ENCODE data around the gene TMEM132D.

The TMEM132D gene

DNA sequence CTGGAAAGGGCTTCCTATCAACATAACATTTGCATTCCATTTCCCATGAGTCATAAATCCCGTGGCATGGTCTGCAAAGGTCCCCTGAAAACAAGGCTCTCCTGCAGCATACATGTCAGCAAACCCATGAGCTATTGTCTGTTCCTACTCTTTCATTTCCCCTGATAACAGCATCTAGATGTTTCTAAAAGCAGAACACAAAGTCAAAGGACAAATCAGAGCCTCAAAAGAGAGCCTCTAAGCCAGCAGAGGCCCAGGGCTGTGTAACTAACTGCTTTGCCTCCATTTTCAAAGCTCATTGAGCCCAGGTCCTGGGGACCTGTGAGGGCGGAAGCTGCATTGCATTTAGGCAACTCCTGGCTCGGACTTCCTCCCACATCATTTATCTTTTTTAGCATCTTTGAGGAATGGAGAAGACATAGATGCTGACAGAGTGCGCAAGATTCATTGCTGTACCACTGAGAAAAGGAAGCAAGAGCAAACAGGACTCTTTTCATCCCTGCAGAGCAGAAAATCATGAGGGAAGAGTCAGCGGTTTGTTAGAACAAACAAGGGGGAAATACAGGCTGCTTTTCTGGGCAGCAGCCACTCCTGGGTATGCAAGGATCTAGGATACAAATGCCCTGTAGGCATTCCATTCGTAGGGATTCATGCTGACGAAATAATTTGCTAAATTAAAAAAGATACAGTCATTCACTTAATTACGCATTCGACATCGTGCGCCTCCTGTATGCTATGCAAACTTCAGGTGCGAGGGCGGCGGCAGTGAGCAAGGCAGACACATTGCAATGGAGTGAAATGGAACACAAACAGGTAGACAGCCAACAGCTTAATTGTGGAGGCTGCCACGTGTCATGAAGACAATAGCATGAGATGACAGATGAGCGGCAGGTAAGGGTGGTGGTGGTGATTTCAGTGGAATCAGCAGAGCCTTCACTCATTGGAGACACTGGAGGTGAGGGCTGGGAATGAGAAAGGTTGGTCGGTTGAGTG, 131.0 kb downstream of the TMEM132D start:
- DNase-seq, result no peak
- TF ChIP-seq GATA1 (IDR thresholded peaks at IDR 0.05; ENCODE audit: low read depth, low read length) (no peak), POLR2A (IDR thresholded peaks at IDR 0.05; ENCODE audit: low read length) (no peak)

DNA sequence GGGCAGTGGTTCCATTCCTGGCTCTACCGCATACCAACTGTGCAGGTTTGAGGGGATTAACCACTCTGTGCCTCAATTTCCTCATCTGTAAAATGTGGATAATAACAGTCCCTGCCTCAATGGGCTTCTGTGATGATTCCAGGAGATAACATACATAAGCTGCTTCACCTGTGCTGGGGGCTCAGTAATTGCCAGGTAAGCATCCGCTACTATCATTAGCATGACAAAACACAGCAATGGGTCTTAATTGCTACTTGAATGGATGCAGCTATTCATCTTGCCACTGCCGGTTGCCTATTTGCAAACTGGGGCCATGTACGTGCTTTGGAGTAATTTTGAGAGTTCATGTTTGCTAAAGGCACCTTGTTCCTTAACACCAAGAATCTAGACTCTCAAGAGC, 132.6 kb downstream of the TMEM132D start:
- DNase-seq, result no peak

DNA sequence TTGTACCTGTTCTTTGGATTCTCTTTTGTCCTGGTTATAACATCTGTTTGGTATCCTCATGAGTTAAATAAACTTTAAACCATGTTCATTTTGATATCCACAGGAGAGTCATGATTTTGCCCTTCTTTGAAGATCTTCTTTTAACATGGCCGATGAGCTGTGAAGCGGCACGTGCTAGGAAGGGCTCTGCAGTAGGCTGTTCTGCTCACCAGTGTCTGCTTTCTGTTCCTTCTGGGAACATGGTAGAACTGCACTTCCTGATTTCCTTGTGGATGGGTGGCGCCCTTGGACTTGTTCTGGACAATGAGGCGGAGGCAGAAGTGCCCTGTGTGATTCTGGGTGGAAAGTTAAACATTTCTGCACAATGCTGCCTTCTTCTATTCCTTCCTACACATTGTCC, 138.1 kb downstream of the TMEM132D start:
- TF ChIP-seq POLR2A (IDR thresholded peaks at IDR 0.05; ENCODE audit: low read length) (no peak), GATA1 (IDR thresholded peaks at IDR 0.05; ENCODE audit: low read depth, low read length) (no peak)

More for the DNA sequence above, 132.6 kb downstream of the TMEM132D start:
- TF ChIP-seq GATA1 (IDR thresholded peaks at IDR 0.05; ENCODE audit: low read depth, low read length) (no peak), POLR2A (IDR thresholded peaks at IDR 0.05; ENCODE audit: low read length) (no peak)

DNA sequence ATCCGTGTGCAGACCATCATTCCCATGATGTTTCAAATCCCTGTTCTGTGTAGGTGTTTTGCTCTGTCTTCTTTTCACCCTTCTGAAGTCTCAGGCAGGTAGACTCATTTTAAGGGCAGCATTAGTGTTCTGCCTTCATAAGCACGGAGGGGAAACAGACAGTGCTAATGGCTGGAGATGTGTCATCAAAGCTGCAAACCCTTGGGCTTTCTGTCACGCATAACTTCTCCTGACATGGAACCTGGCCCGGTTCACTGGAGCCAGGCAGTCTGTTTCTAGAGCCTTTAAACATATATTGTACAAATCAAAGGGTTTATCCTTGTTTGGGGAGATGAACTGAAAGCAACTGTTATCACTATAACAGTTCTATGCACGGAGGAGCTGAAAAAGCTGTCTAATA, 141.4 kb downstream of the TMEM132D start:
- no peak for DNase-seq
- TF ChIP-seq POLR2A (IDR thresholded peaks at IDR 0.05; ENCODE audit: low read length) (no peak), GATA1 (IDR thresholded peaks at IDR 0.05; ENCODE audit: low read depth, low read length) (no peak)

More for the DNA sequence above, 138.1 kb downstream of the TMEM132D start:
- no peak for DNase-seq

DNA sequence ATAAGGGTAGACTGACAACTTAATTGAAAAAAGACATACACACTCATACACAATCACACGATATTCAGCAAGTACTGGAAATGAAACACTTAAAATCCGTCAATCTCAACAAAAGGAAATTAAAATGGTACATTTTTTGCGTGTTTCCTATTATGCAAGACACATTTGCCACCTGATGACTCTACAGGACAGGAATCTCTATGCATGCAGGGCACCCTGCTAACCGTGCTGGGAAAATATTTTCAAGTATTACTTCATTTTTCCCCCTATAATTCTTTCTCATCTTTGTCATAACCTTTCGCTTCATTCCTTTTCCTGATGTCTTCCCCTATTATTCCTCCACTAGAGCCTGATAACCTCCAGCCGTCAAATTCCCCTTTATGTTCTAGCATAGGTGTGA, 150.2 kb downstream of the TMEM132D start:
- TF ChIP-seq POLR2A (IDR thresholded peaks at IDR 0.05; ENCODE audit: low read length) (no peak), GATA1 (IDR thresholded peaks at IDR 0.05; ENCODE audit: low read depth, low read length) (no peak)
- DNase-seq, result no peak

DNA sequence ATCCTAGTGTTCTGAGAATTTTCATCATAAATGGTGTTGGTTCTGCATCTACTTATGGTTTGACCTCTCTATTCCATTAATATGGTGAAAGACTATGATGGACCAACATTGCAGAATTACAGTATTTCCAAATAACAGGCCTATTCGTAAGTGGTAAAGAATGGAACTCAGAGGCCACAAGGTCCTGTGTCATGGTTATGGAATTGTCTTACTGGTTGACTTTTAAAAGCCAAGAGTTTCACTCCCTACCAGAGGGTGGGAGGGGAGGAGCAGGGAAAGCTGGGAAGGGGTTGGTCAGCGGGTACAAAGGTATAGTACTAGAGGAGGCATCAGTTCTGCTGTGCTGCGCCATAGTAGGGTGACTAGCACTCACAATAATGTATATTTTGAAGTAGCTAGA, 153.4 kb downstream of the TMEM132D start:
- no peak for TF ChIP-seq POLR2A (IDR thresholded peaks at IDR 0.05; ENCODE audit: low read length)
- no peak for TF ChIP-seq GATA1 (IDR thresholded peaks at IDR 0.05; ENCODE audit: low read depth, low read length)
- DNase-seq, result no peak

DNA sequence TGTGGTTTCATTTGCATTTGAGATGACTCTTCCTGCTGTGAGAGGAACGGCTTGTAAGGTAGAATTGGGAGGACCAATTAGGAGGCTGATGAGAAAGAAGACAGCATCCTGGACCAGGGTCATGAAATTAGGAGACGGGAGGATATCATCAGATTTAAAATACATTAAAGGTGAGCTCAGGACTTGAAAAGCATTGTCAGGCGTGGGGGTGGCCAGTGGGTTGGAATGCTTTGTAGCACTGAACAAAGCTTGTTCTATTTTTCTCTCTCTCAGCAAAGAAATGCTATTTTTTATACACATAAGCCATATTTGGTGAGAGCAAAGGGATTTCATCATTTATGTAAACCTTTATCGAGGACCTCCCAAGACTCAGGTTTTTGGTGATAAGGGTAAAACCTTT, 157.5 kb downstream of the TMEM132D start:
- no peak for DNase-seq
- TF ChIP-seq POLR2A (IDR thresholded peaks at IDR 0.05; ENCODE audit: low read length) (no peak), GATA1 (IDR thresholded peaks at IDR 0.05; ENCODE audit: low read depth, low read length) (no peak)

DNA sequence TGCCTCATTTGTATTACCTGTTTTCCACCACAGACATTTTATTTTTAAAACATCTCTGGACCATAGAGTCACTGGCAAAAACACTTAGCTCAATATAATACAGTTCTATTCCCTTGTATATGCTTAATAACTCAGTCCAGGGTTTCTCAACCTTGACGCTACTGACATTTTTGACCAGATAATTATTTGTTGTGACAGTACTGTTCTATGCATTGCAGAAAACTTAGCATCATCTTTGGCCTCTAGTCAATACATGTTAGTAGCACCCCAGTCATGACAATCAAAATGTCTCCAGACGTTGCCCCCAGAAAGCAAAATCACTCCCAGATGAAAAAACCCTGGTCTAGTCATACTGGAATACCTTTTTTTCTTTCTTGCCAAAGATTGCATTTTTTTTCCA, 174.7 kb downstream of the TMEM132D start:
- no peak for DNase-seq
- TF ChIP-seq POLR2A (IDR thresholded peaks at IDR 0.05; ENCODE audit: low read length), result no peak

DNA sequence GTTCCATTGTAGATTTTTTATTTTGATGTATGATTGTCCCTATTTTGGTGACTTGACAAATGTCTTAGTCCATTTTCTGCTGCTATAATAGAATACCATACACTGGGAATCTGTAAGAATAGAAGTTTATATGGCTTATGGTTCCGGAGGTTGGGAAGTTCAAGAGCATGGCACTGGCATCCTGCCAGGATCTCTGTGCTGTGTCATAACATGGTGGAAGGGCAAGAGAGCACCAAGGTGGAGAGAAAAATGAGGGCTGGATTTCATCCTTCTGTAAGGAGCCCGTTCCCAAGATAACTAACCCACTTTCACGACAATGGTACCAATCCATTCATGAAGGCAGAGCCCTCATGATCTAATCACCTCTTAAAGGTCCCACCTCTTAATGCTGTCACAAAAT, 176.7 kb downstream of the TMEM132D start:
- DNase-seq, result no peak
- TF ChIP-seq POLR2A (IDR thresholded peaks at IDR 0.05; ENCODE audit: low read length), result no peak
- TF ChIP-seq GATA1 (IDR thresholded peaks at IDR 0.05; ENCODE audit: low read depth, low read length), result no peak

DNA sequence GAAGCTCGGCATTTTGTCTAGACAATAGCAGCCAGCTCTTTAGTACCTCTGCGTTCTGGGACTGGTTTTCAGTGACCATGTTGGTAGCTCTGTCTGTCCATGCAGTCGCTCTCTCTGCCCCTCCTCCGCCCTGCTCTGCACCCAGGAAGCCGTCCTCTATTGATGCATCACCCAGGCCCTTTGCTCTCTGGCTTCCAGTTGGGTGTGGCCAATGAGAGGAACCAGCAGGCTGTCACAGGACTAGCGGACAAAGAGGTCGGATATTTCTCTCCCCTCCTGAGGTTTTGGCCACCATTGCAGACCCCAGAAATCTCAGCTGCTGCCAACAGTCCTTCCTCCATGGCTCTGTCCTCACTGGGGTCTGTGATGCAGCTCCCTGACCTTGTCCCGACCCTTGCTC, 180.6 kb downstream of the TMEM132D start:
- no peak for DNase-seq
- no peak for TF ChIP-seq GATA1 (IDR thresholded peaks at IDR 0.05; ENCODE audit: low read depth, low read length)
- TF ChIP-seq POLR2A (IDR thresholded peaks at IDR 0.05; ENCODE audit: low read length), result no peak

DNA sequence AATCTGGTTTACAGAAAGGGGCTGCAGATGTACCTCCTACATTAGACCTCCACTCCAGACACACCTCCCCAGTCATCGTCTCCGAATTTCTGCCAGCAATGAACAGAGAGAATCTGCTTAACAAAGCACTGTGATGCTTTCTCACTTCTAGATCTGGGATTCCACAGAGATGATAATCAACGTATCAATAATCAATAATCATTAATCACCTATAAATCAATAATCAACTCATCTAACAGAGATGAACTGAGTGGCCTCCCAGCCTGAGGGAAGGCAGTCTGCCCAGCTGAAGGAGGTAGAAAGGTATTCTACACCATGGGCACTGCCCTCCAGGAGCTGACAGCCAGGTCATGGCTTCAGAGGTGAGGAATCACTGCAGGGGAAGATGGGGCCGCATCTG, 183.2 kb downstream of the TMEM132D start:
- TF ChIP-seq GATA1 (IDR thresholded peaks at IDR 0.05; ENCODE audit: low read depth, low read length) (no peak), POLR2A (IDR thresholded peaks at IDR 0.05; ENCODE audit: low read length) (no peak)

DNA sequence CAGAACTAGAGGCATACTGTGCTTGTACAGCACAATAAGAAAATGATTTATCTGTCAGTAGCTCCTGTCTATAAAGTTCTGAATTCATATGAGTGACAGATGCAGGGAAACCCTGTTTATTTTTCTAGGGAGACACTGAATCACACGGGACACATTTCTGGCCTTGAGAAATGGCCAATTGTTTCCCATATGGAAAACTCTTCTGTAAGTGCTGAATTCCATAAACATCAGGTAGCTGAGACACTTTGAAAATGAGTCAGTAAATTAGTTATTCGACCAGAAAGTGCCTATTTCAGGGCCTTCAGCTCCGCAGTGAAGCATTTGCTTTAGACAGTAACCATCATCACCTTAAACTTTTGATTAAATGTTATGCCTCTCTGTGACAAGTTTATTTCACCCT, 184.4 kb downstream of the TMEM132D start:
- no peak for TF ChIP-seq GATA1 (IDR thresholded peaks at IDR 0.05; ENCODE audit: low read depth, low read length)
- no peak for TF ChIP-seq POLR2A (IDR thresholded peaks at IDR 0.05; ENCODE audit: low read length)
- no peak for DNase-seq

More for the DNA sequence above, 183.2 kb downstream of the TMEM132D start:
- no peak for DNase-seq

DNA sequence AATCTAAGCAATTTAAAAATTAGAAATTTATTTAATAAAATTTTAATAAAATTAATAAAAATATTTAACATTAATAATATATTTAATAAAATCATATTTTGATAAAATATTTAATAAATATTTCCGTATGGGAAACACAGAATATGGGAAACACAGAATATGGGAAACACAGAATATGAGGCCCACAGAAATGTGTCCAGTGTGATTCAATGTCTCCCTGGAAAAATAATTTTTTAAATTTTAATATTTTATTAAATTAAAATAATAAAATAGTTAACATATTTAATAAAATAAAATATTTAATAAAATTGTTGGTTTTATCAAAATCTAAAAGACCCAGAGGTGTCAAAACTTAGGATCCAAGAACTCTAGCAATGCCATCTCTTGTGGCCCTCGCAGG, 186.4 kb downstream of the TMEM132D start:
- no peak for DNase-seq
- no peak for TF ChIP-seq GATA1 (IDR thresholded peaks at IDR 0.05; ENCODE audit: low read depth, low read length)
- TF ChIP-seq POLR2A (IDR thresholded peaks at IDR 0.05; ENCODE audit: low read length), result no peak

DNA sequence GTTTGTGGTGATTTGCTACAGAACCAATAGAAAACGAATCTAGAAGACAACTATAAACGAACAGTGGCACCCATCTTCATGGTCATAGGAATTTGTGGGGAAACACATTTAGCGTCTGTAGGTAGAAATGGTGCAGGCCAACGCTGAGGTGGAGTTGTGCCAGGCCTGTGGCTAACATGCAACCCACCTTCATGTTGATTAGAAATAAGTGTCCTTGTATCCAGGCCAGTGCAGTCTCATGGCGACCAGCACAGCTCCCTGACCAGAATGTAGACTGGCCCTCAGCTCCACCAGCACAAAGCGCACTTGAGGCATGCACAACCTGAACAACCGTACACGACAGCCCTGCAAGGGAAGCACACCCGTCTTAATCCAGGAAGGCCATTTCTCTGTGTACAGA, 187.0 kb downstream of the TMEM132D start:
- no peak for DNase-seq

DNA sequence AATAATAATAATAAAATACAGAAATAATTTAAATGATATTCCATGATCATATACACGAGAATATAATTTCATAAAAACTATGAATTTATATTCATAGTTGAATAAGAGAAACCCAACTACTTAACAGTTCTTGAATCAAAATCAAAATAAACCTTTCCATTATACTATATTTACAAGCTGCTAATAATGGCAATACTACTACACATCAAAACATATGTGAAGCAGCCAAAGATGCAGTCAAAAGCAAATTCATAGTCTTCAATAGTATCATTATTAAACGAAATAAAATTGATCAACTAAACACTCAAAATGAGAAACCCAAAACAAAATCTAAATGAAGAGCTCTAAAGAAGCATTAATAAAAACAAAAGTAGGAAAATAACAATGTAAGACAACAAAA, 197.1 kb downstream of the TMEM132D start:
- no peak for DNase-seq
- TF ChIP-seq GATA1 (IDR thresholded peaks at IDR 0.05; ENCODE audit: low read depth, low read length), result no peak
- no peak for TF ChIP-seq POLR2A (IDR thresholded peaks at IDR 0.05; ENCODE audit: low read length)

More for the DNA sequence above, 187.0 kb downstream of the TMEM132D start:
- no peak for TF ChIP-seq POLR2A (IDR thresholded peaks at IDR 0.05; ENCODE audit: low read length)
- no peak for TF ChIP-seq GATA1 (IDR thresholded peaks at IDR 0.05; ENCODE audit: low read depth, low read length)

Measured in erythroblast (primary cell).